Skin of body (tissue), 2 donors: Measurements from ENCODE around the gene TRAF3. TPM values are rescaled to one million over a fixed set of nuclear protein-coding genes. Genes with fewer than 3 reads are reported as not detected.

Experiments
- DNase-seq: peaks from one replicate; lab custom pipeline; 2025; lab: John Stamatoyannopoulos, UW
- total RNA-seq: library from RNA; depleted of rRNA; stranded (reverse); fragments of >200 nt; gene quantifications from one replicate; pipeline ENCODE4 v1.2.3, GENCODE V29; 2014

Gene TRAF3
- 13.4 TPM for total RNA-seq

DNA sequence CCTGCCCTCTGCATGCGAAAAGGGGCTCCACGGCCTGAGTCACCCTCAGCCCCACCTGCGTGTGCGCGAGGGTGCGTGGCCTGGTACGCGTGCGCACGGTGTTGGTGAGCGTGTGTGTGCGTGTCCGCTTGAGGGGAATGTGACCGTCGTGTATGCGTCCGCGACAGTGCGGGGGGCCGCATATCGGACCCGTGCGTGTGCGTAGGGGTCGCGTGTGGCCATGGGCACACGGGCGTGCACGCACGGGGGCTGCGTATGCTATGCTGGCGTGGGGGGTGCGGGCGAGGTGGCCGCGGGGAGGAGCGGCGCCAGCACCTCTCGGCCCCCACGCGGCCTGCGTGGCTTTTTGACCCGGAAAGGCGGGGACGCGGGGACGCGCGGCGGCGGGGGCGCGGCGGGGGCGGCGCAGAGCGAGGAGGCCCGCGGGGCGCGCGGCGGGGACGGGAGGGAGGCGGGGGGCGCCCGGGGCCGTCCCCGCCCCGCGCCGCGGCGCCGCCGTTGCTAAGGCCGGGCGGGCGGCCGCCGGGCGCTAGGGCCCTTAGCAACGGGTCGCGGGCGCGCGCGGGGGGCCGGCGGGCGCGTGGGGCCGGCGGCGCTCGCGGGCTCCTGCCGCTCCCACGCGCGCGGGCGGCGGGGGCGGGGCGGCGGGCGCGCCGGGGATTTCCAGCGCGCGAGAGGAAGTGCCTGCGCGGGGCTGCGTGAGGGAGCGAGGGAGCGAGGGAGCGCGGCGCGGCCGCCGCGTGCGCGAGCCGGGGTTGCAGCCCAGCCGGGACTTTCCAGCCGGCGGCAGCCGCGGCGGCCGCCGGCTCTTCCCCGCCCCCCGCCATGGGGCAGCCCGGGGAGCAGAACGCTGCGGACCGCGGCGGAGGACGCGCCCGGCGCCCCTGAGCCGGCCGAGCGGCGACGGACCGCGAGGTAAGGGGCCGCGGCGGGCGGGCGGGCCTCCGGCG, at the start of gene TRAF3:
Gene TRAF3 (plus strand): TSS at position 689 of the 950 bp plus-strand sequence. CDS start 92,753 bp downstream, outside the sequence.
- peak; percentile 22 for DNase-seq

GRCh38 chr14:102728501-102728900, 48.7 kb upstream of the TRAF3 start:
- no peak for DNase-seq

- DNase-seq: no peak
Measured at GRCh38 chr14:102729268-102729667, 48.0 kb upstream of the TRAF3 start.

DNA sequence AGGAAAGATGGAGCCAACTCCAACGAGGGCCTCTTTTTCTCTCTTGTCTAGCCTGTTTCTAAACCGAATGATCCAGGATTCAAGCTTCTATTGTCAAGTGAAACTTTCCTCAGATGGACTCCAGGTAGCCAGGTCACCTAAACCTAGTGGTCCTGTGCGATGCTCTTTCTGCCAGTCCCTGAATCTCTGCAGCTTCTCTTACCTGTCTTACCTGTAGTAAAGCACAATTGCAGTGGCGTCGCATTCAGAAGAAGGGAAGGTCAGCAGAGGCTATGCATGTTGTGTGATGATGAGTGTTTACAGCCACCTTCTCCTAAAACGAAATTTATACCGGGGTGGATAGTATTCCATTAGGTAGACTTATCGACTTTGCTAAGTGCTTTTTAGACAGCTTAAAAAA, 47.4 kb upstream of the TRAF3 start:
- no peak for DNase-seq

DNA sequence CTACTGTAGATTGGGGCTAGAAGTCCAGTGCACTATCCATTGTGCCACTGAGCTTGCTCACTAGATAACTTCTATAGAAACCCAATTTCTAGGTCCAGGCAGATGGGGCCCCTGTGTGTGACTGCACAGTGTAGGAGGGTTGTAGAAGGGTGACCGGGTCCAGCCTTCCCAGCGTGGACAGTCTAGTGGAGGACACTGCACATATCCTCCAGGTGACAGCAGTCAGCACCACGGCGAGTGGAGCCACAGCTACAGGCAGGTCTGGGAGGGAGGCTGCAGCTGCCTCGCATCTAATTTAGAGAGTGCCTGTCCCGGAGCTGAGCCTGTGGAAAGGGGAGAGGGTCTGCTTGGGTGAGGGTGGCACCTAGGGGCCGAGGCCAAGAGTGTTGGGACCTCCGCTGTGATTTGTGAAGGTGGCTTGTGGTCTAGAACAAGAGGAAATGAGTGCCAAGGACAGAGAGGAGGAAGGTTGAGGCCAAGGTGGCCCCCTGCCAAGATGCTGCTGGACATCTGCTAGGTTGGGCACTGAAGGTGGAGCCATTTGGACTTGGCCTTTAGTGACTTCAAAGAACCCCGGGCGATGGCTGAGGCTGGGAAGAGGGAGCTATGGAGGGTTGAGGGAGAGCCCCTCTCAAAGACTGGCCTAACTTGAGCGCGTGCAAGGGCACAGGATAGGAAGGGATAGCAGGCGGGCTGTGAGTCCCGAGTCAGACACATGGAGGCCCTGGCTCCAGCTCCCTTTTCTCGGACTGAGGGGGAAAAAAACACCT, 46.0 kb upstream of the TRAF3 start:
- no peak for DNase-seq

DNA sequence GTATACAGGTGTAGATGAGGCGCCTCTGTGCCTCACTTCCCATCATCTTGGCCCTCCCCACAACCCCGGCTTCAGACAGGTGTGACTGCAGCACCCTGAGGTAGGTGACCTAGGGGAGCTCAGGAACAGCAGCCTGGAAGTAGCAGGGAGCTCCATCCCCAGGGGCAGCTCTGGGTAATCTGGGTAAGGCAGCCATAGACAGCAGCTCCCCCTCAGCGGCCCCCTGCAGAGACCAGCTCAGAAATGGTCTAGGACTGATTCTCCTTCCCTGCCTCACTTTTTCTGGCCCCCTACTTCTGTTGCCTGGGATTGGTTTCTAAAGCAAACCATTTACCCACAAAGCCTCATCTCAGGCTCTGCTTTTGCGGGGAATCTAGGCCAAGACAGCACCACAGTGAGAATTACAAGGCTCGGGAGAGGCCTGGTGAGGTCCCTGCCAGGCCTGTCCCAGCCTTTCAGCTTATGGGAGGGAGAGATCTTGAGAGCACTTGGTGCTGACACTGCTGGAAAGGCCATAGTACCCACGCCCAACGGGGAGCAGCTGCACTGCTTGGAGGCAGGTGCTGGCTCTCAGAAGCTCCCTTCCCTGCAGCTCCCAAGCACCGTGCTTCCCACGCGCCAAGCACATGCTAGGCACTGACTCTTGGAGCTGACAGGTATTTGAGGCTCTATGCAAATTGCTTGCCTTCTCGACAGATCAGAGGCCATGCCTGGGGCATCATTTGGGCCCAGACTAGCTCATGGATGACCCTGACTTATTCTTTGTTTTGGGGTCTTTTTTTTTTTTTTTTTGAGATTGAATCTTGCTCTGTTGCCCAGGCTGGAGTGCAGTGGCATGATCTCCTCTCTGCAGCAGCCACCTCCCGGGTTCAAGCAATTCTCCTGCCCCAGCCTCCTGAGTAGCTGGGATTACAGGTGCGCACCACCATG, 45.1 kb upstream of the TRAF3 start:
- no peak for DNase-seq

DNA sequence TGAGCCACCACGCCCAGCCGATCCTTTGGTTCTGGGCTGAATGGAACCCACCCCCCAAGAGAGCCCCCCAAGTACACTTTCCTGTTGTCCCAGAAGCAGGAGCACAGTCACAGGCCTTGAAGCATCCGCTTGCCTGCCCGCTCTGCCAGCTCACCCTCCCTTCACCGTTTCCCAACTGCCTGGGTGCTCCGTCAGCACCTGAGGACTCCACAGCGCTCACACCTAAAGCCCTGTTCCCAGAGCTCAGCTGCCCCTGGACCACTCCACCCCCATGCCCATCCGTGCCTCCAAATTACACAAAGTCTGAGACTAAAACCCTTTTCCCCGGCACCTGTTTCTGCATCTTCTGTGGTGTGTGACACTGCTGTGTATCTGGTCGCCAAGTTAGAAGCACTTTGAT, 44.3 kb upstream of the TRAF3 start:
- DNase-seq: no peak

- DNase-seq: no peak
Measured at GRCh38 chr14:102733326-102733725, 43.9 kb upstream of the TRAF3 start.

- no peak for DNase-seq
Measured at GRCh38 chr14:102734436-102734835, 42.8 kb upstream of the TRAF3 start.

DNA sequence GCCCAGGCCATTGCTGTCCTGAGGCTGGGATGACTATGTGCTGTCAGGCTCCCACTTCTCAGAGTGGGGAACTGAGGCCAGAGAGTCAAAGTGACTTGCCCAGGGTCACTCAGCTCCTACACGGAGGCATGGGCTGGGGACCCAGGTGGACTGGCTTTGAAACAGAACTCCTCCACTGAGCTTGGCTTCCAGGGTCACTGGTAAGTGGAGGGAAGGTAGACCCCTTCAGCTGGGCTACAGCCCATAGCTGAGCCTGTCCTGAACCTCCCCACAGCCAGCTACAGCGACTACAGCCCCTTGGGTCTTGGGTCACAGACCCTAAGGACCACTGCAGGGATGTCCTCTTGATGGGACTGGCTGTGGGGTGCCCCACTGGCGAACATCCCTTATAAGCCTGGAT, 40.3 kb upstream of the TRAF3 start:
- DNase-seq: no peak

DNA sequence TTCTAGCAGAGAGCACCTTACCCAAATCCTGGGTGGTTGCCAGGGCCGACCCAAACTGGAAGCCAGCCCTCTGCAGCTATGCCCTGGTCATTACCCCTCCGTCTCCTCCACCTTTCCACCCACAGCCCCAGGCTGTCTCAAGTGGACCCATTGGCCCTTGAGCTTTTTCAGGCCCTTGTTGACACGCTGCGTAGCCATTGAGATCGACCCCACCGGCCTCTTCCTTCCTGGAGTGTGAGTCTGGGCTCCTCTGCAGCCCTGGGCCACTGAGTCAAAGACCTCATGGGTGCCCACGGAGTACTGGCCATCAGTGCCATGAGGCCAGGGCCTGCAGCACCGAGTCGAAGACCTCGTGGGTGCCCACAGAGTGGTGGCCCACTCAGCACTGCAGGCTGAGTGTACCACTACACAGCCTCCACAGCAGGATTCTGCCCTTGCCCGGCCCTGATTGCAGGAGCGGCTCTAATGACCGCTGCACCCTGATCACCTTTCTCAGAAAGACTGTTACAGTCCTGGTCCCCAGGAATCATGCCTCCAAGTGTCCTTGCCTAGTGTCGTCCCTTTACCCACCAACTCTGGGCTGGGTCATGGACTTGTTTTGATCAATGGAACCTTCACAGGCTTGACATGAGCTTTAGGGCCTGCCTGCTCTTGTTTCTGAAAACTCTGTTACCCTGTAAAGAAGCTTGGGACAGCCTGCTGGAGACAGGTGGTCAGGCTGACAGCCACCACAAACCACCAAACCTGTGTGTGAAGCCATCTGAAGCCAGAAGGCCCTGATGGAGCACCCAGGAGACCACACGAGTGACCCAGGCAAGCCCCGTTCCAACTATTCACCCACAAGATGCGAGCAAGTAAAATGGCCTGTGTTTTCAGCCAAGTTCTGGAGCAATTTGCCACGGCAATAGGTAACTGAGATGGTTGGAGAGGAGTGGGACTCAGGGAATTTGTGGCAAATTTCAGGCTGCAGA, 39.6 kb upstream of the TRAF3 start:
- DNase-seq: no peak

GRCh38 chr14:102738373-102739189, 38.7 kb upstream of the TRAF3 start:
- no peak for DNase-seq

DNA sequence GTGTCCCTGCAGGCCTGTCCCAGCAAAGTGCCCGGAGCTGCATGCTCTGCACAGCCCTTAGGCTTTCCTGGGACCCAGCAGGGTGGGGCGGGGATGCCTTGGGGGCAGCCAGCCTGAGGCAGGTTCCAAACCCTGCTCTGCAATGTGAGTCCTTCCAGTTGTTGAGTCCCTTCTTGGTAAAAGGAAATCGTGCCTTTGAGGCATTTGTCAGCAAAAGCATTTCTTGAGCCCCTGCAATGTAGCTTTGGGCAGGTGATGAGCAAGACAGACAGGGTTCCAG, 38.1 kb upstream of the TRAF3 start:
- DNase-seq: no peak

- no peak for DNase-seq
Measured at GRCh38 chr14:102746634-102747438, 30.4 kb upstream of the TRAF3 start.

DNA sequence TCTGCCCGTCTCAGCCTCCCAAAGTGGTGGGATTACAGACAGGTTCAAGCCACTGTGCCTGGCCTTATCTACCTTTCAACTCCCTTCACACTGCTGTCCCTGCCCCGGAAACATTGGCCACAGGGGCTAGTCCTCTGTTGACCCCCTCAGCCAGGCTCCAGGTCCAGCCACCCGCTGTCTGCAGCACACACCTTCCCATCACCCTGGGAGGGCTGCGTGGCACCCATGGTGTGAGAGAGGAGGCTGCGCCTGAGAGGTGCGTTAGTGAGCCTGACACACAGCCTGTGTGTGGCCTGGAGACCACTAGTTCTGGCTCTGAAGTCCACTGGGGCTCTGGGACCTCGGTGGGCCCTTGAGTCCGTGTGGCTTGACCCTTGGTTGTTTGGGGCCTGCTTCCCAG, 28.4 kb upstream of the TRAF3 start:
- no peak for DNase-seq

DNA sequence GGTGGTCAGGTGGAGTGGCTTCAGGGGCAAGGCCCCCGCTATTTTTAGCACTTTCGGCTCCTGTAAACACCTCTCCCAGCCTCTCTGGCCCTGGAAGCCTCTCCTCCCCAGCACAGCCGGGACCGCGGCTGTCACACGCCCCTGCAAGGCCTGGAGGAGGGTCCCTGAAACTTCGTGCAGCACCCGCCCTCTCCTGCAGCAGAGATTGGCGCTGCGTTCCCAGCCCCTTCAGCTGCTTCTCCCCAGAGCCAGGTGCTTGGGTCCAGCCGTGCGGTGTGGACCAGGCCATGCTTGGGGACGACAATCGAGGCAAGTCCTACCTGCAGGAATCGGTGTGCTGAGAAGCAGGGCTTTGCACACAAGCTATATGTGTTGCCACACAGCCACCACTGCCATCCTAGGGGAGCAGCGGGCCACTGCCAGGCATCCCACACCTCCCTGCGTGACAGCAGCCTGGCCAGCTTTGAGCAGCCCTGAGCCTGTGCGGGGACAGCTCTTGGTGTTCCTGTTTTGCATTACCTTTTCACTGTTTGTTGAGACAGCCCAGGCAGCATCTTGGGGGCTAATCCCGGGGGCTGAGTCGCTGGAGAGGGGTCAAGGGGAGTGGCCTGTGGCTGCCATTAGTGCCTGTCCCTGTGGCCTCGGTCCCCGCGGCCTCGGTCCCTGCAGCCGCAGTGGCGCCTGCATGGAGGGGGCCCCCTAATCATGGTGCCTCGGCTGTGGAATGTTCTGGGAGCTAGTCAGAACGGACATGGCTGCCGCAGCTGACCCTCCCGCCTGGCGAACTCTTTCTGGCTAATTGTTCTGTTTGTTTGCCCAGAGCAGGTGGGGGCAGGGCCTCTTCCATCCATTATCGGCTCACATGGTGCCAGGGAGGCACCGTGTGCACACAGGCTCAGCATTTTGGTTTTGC, 27.6 kb upstream of the TRAF3 start:
- no peak for DNase-seq

- no peak for DNase-seq
Measured at GRCh38 chr14:102750376-102750775, 26.9 kb upstream of the TRAF3 start.

GRCh38 chr14:102751088-102751487, 26.2 kb upstream of the TRAF3 start:
- DNase-seq: no peak
